Prostate gland (tissue), 2 donors: Measurements from ENCODE around the gene TAS2R31.

Experiments used
- POLR2A ChIP-seq: fragments of 450-650 bp; IDR thresholded peaks from one replicate; pipeline ENCODE4 v1.6.1; 2016; ENCODE audit warnings: antibody characterized with exemption, mild to moderate bottlenecking
- TF ChIP-seq, protein P1 (sequence below), 4 experiments: fragments of 200-600 bp in 2 of 4; fragments of 450-650 bp in 2 of 4; sonication (generic) in 2 of 4; IDR thresholded peaks; 1 replicate in 3 of 4; 2 replicates in 1 of 4; pipeline ENCODE4 v1.5.1; 2016 to 2019; ENCODE audit warnings: antibody characterized with exemption in 4 of 4, mild to moderate bottlenecking in 2 of 4, moderate library complexity in 2 of 4

DNA sequence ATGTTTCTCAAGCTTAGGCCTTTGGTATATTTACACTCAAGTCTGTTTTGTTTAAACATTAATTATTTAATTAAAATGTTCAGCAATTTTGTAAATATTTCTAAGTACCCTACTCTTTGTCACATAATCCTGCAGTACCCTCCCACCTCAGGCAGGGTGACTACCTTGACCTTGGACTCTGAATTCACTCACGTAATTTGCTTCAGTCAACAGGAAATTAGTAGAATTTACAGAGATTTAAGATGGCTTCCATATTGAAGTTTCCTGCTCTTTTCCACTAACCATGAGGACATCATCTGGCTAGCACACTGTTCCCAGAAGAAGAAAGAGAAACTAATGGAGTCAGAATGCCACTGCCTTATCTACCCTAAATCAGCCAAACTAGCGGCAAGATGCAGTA lies 7.8 kb downstream of the TAS2R31 start:
- TF ChIP-seq, protein P1, sequence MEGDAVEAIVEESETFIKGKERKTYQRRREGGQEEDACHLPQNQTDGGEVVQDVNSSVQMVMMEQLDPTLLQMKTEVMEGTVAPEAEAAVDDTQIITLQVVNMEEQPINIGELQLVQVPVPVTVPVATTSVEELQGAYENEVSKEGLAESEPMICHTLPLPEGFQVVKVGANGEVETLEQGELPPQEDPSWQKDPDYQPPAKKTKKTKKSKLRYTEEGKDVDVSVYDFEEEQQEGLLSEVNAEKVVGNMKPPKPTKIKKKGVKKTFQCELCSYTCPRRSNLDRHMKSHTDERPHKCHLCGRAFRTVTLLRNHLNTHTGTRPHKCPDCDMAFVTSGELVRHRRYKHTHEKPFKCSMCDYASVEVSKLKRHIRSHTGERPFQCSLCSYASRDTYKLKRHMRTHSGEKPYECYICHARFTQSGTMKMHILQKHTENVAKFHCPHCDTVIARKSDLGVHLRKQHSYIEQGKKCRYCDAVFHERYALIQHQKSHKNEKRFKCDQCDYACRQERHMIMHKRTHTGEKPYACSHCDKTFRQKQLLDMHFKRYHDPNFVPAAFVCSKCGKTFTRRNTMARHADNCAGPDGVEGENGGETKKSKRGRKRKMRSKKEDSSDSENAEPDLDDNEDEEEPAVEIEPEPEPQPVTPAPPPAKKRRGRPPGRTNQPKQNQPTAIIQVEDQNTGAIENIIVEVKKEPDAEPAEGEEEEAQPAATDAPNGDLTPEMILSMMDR (IDR thresholded peaks at IDR 0.05): no peak
- no peak for TF ChIP-seq POLR2A
